ENCODE results near the gene CDHR1.

CDHR1 gene

DNA sequence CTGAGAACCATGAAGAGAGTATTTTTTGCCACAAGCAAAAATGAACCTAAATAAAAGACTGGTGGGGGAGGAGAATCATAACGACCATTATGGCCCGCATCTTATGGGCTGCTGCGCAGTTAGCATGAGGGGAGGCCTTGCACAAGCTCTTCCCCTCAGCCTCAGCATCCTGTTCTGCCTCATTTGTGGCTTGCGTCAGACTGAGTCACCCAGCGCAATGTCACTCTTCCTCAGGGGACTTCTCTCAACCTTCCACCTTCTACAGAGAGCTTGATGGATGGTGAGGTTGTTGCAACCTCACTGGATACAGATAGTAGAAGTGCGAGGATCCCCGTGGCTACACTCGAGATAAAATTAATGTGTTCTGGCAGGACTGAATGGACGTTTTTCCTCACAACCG lies 37.6 kb upstream of the CDHR1 start:
- no peak for TF ChIP-seq SUZ12 (IDR thresholded peaks at IDR 0.05; ENCODE audit: extremely low read depth, insufficient read depth, insufficient read length)
- TF ChIP-seq YY1 (IDR thresholded peaks at IDR 0.05; ENCODE audit: insufficient read depth, insufficient read length) = no peak
- TF ChIP-seq ZNF274 (IDR thresholded peaks at IDR 0.05; ENCODE audit: low read depth, low read length) = no peak
- DNase-seq (ENCODE audit: low read depth, low spot score) = no peak

DNA sequence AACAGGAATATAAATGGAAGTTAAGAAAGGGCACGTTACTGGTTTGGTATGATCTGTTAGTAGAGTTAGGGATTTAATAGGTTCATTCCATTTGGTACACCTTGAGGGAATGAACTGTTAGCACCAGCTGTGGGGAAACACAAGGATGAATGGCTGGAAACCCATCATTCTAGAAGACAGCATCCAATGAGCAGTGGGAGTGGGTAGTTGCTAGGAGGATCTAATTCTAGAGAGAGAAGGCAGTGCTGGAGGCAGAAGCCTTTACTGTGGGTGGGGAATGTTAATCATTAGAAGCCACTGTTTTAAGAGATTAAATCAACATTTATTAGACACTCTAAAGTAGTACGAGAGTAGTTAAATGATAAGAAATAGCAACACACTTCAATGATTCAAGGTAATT lies 36.3 kb upstream of the CDHR1 start:
- no peak for TF ChIP-seq ZNF274 (IDR thresholded peaks at IDR 0.05; ENCODE audit: low read depth, low read length)
- TF ChIP-seq YY1 (IDR thresholded peaks at IDR 0.05; ENCODE audit: insufficient read depth, insufficient read length) = no peak
- TF ChIP-seq SUZ12 (IDR thresholded peaks at IDR 0.05; ENCODE audit: extremely low read depth, insufficient read depth, insufficient read length) = no peak
- Histone ChIP-seq H3K9me3 (ENCODE audit: insufficient read depth, low read length) (no peaks in the 10 kb centered on the region), H3K9ac (ENCODE audit: insufficient read length, low read depth) (no peak overlapping the region), H3K4me3 (ENCODE audit: insufficient read length, low read depth) (no peak overlapping the region), H3K4me1 (ENCODE audit: insufficient read depth, insufficient read length) (peaks cover 9% of the 10 kb centered on the region), H3K27me3 (ENCODE audit: insufficient read depth, insufficient read length) (no peaks in the 10 kb centered on the region), H3K36me3 (ENCODE audit: insufficient read depth, insufficient read length, low read length) (peaks cover 11% of the 10 kb centered on the region)
- DNase-seq (ENCODE audit: low read depth, low spot score) = no peak

More for the DNA sequence above, 37.6 kb upstream of the CDHR1 start:
- Histone ChIP-seq H3K9ac (ENCODE audit: insufficient read length, low read depth) (no peak overlapping the region), H3K9me3 (ENCODE audit: insufficient read depth, low read length) (no peaks in the 10 kb centered on the region), H3K36me3 (ENCODE audit: insufficient read depth, insufficient read length, low read length) (peaks cover 20% of the 10 kb centered on the region), H3K27me3 (ENCODE audit: insufficient read depth, insufficient read length) (no peaks in the 10 kb centered on the region), H3K4me3 (ENCODE audit: insufficient read length, low read depth) (no peak overlapping the region), H3K4me1 (ENCODE audit: insufficient read depth, insufficient read length) (peaks cover 6% of the 10 kb centered on the region)

GRCh38 chr10:84158550-84158949 lies 35.8 kb upstream of the CDHR1 start:
- Histone ChIP-seq H3K27me3 (ENCODE audit: insufficient read depth, insufficient read length) (no peaks in the 10 kb centered on the region), H3K36me3 (ENCODE audit: insufficient read depth, insufficient read length, low read length) (peaks cover 7% of the 10 kb centered on the region), H3K9ac (ENCODE audit: insufficient read length, low read depth) (no peak overlapping the region), H3K4me3 (ENCODE audit: insufficient read length, low read depth) (no peak overlapping the region), H3K9me3 (ENCODE audit: insufficient read depth, low read length) (no peaks in the 10 kb centered on the region), H3K4me1 (ENCODE audit: insufficient read depth, insufficient read length) (peaks cover 9% of the 10 kb centered on the region)
- no peak for TF ChIP-seq SUZ12 (IDR thresholded peaks at IDR 0.05; ENCODE audit: extremely low read depth, insufficient read depth, insufficient read length)
- no peak for DNase-seq (ENCODE audit: low read depth, low spot score)

- no peak for DNase-seq (ENCODE audit: low read depth, low spot score)
- no peaks in the 10 kb centered on the region for H3K9me3 ChIP-seq (ENCODE audit: insufficient read depth, low read length)
- TF ChIP-seq SUZ12 (IDR thresholded peaks at IDR 0.05; ENCODE audit: extremely low read depth, insufficient read depth, insufficient read length) (no peak), ZNF274 (IDR thresholded peaks at IDR 0.05; ENCODE audit: low read depth, low read length) (no peak), YY1 (IDR thresholded peaks at IDR 0.05; ENCODE audit: insufficient read depth, insufficient read length) (no peak)
- H3K27me3 ChIP-seq (ENCODE audit: insufficient read depth, insufficient read length) = no peaks in the 10 kb centered on the region
- peaks cover 9% of the 10 kb centered on the region for H3K4me1 ChIP-seq (ENCODE audit: insufficient read depth, insufficient read length)
- H3K4me3 ChIP-seq (ENCODE audit: insufficient read length, low read depth) = no peak overlapping the region
- H3K9ac ChIP-seq (ENCODE audit: insufficient read length, low read depth) = peak overlapping the region; percentile 5
- H3K36me3 ChIP-seq (ENCODE audit: insufficient read depth, insufficient read length, low read length) = peaks cover 2% of the 10 kb centered on the region
These were observed 35.2 kb upstream of the CDHR1 start for GRCh38 chr10:84159076-84159685.

DNA sequence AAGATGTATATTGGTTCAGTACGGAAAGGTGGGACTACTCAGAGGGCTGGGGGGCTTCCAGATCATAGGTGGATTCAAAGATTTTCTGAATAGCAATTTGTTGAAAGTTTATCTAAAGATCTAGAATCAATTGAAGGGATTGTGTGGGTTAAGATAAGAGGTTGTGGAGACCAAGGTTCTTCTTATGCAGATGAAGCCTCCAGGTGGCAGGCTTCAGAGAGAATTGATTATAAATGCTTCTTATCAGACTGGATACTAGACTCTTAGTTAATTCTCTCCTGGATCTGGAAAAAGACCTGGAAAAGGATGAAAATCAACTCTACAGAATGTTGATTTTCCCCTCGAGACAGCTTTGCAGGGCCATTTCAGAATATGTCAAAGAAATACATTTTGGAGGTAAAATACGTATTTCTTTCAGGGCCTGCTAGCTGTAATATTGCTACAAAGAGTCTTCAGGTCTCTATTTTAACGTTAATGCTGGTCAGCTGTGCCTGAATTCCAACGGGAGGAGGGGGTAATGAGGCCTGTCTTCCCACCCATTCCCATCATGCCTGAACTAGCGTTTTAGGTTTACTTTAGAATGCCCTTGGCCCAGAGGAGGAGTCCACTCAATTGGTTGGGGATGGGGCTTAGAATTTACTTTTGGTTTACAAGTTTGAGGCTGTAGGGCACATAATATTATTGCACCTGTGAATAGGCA lies 33.5 kb upstream of the CDHR1 start:
- H3K36me3 ChIP-seq (ENCODE audit: insufficient read depth, insufficient read length, low read length) = no peaks in the 10 kb centered on the region
- peaks cover 6% of the 10 kb centered on the region for H3K4me1 ChIP-seq (ENCODE audit: insufficient read depth, insufficient read length)
- H3K27me3 ChIP-seq (ENCODE audit: insufficient read depth, insufficient read length) = no peaks in the 10 kb centered on the region
- no peak overlapping the region for H3K9ac ChIP-seq (ENCODE audit: insufficient read length, low read depth)
- no peak for TF ChIP-seq ZNF274 (IDR thresholded peaks at IDR 0.05; ENCODE audit: low read depth, low read length)
- H3K9me3 ChIP-seq (ENCODE audit: insufficient read depth, low read length) = no peaks in the 10 kb centered on the region
- no peak for DNase-seq (ENCODE audit: low read depth, low spot score)
- H3K4me3 ChIP-seq (ENCODE audit: insufficient read length, low read depth) = no peak overlapping the region

DNA sequence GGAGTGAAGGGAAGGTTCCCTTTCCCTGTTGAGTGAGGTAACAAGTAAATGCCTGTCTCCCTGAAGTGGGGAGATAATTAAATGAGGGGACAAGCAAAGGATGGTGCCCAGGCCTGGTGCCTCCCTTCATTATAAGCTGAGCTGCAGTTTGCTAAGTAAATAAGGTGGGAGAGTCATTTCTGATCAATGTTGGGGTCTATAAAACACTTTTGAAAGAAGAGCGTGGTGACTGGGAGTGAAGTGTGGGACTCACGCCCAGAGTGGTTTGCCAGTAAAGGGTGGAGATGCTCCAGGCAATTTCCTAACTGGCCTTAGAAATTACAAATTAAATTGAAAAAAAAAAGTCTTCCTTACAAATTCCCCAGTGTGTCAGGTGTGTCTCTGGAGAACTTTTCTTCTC lies 30.3 kb upstream of the CDHR1 start:
- Histone ChIP-seq H3K9me3 (ENCODE audit: insufficient read depth, low read length) (no peaks in the 10 kb centered on the region; the same call in 1 of the 2 replicates), H3K4me1 (ENCODE audit: insufficient read depth, insufficient read length) (peaks cover 6% of the 10 kb centered on the region), H3K9ac (ENCODE audit: insufficient read length, low read depth) (no peak overlapping the region), H3K4me3 (ENCODE audit: insufficient read length, low read depth) (no peak overlapping the region), H3K36me3 (ENCODE audit: insufficient read depth, insufficient read length, low read length) (no peaks in the 10 kb centered on the region), H3K27me3 (ENCODE audit: insufficient read depth, insufficient read length) (no peaks in the 10 kb centered on the region)
- TF ChIP-seq ZNF274 (IDR thresholded peaks at IDR 0.05; ENCODE audit: low read depth, low read length) (no peak), YY1 (IDR thresholded peaks at IDR 0.05; ENCODE audit: insufficient read depth, insufficient read length) (no peak), SUZ12 (IDR thresholded peaks at IDR 0.05; ENCODE audit: extremely low read depth, insufficient read depth, insufficient read length) (no peak)
- no peak for DNase-seq (ENCODE audit: low read depth, low spot score)

- H3K4me1 ChIP-seq (ENCODE audit: insufficient read depth, insufficient read length) = peaks cover 6% of the 10 kb centered on the region
- no peak for TF ChIP-seq YY1 (IDR thresholded peaks at IDR 0.05; ENCODE audit: insufficient read depth, insufficient read length)
- TF ChIP-seq SUZ12 (IDR thresholded peaks at IDR 0.05; ENCODE audit: extremely low read depth, insufficient read depth, insufficient read length) = no peak
- TF ChIP-seq ZNF274 (IDR thresholded peaks at IDR 0.05; ENCODE audit: low read depth, low read length) = no peak
- DNase-seq (ENCODE audit: low read depth, low spot score) = no peak
- no peak overlapping the region for H3K9ac ChIP-seq (ENCODE audit: insufficient read length, low read depth)
- no peaks in the 10 kb centered on the region; the same call in 1 of the 2 replicates for H3K9me3 ChIP-seq (ENCODE audit: insufficient read depth, low read length)
- no peak overlapping the region for H3K4me3 ChIP-seq (ENCODE audit: insufficient read length, low read depth)
- H3K36me3 ChIP-seq (ENCODE audit: insufficient read depth, insufficient read length, low read length) = no peaks in the 10 kb centered on the region
- no peaks in the 10 kb centered on the region for H3K27me3 ChIP-seq (ENCODE audit: insufficient read depth, insufficient read length)
These were observed 29.9 kb upstream of the CDHR1 start for GRCh38 chr10:84164442-84164841.

Measured in NT2/D1 (cell line).